Spleen (tissue), 7 donors: Measurements from ENCODE around the gene SUB1.

Source experiments
- POLR2AphosphoS5 ChIP-seq, 3 donors: sonication (generic); formaldehyde crosslinking; IDR thresholded peaks; one replicate each; pipeline ENCODE4 v1.5.1; 2017; ENCODE audit warnings: antibody characterized with exemption in 3 of 3
- TF ChIP-seq, protein P1 (sequence below), 11 experiments: fragments of 200-600 bp in 7 of 11; fragments of 450-650 bp in 4 of 11; sonication (generic) in 4 of 11; IDR thresholded peaks in 8 of 11; conservative IDR thresholded peaks in 3 of 11; 1 replicate in 7 of 11; 2 replicates in 4 of 11; pipeline versions ENCODE4 v1.4.0 to v1.8.0; 2016 to 2021; ENCODE audit warnings: antibody characterized with exemption in 11 of 11, inconsistent platforms in 4 of 11, mild to moderate bottlenecking in 1 of 11
- donor health status: DM: no; HTN: no; CAD: no; lungs with moderate emphysema.
- donor health status: DM: no; HTN: no; CAD: no.
- donor health status: DM: no; HTN: no; CAD: no.

DNA sequence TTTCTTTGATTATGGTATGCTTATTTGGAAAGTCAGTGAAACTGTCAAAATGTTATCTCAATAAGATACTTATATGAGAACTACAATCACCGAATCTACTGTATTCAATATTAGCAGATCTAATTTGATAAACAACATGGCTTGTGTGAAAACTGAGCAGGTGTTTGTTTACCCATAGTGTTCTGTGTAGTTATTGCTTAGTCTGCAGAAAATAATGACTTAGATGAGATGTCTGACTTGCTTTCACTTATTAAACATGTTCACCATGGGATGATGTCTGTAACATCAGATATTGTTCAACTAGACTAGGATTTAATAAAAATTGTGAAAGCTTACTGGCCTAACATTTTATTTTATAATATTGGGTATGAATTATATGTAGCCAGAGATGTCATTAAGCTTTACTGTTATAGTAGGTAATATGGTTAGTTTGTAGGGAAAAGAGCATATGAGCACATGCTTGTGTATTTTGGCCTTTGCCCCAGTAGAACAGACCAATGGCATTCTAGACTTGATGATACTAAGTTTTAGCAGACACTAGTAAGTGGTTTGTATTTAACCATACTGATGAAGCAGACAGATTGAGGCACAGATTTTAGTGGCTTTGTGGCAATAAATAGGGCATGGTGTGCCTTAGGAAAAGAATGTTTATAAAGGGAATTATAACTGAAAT, 16.4 kb downstream of the SUB1 start:
- TF ChIP-seq POLR2AphosphoS5 (IDR thresholded peaks at IDR 0.05): no peak
- TF ChIP-seq, protein P1, sequence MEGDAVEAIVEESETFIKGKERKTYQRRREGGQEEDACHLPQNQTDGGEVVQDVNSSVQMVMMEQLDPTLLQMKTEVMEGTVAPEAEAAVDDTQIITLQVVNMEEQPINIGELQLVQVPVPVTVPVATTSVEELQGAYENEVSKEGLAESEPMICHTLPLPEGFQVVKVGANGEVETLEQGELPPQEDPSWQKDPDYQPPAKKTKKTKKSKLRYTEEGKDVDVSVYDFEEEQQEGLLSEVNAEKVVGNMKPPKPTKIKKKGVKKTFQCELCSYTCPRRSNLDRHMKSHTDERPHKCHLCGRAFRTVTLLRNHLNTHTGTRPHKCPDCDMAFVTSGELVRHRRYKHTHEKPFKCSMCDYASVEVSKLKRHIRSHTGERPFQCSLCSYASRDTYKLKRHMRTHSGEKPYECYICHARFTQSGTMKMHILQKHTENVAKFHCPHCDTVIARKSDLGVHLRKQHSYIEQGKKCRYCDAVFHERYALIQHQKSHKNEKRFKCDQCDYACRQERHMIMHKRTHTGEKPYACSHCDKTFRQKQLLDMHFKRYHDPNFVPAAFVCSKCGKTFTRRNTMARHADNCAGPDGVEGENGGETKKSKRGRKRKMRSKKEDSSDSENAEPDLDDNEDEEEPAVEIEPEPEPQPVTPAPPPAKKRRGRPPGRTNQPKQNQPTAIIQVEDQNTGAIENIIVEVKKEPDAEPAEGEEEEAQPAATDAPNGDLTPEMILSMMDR (IDR thresholded peaks at IDR 0.05 in 8 of 11, conservative IDR thresholded peaks at IDR 0.05 in 3 of 11): no peak
